HepG2 (cell line): ENCODE data around the gene TRPM5. TPM values are rescaled to one million over a fixed set of nuclear protein-coding genes. Genes with fewer than 3 reads are reported as not detected.

Source experiments
- ATAC-seq: fragments of 200-7000 bp; cut with Tn5 transposase; 3 replicates; pipeline ENCODE4 v1.9.1; 2020; ENCODE audit warnings: mild to moderate bottlenecking, moderate library complexity
- BruUV-seq: library from RNA; stranded (reverse); fragments of 400-500 nt; replicated peaks from 2 replicates; lab custom pipeline; 2021; lab: Mats Ljungman, UMichigan
- CTCF ChIA-PET: fragments of 300-600 bp; formaldehyde crosslinking; extraction: SDS; loops from one replicate; lab custom pipeline; 2021; ENCODE audit warnings: low total read pairs, inconsistent platforms, low intra/inter-chr PET ratio; lab: Yijun Ruan, JAX
- POLR2A ChIA-PET: fragments of 350-600 bp; sonication (Branson Sonifier 250); formaldehyde crosslinking; loops from one replicate; lab custom pipeline; 2020; ENCODE audit warnings: antibody characterized with exemption, inconsistent platforms; lab: Yijun Ruan, JAX
- DNase-seq: peaks from one replicate; pipeline ENCODE4 v3.0.0-alpha.2; 2015; ENCODE audit warnings: low spot score
- FAIRE-seq: peaks from 3 replicates; lab custom pipeline; 2011; peaks lifted over from hg19 to GRCh38; lab: Jason Lieb, UNC
- H2AFZ ChIP-seq: one replicate; pipeline ENCODE4 v1.6.1; 2011; ENCODE audit warnings: low read length, inconsistent platforms
- H3K27ac ChIP-seq: fragments of 300-600 bp; 3 replicates; pipeline ENCODE4 v1.8.0; 2011; ENCODE audit warnings: mixed run types, mild to moderate bottlenecking, mixed read lengths, low read length, inconsistent platforms; ENCODE audit not compliant: insufficient read depth; ENCODE audit errors: extremely low read length
- H3K27me3 ChIP-seq, 2 experiments: fragments of 200-600 bp in 1 of 2; 2 replicates in 1 of 2; 3 replicates in 1 of 2; pipeline versions ENCODE4 v1.6.0 to v1.8.0; 2011; ENCODE audit warnings: low read length in 2 of 2, mild to moderate bottlenecking in 2 of 2, moderate library complexity in 2 of 2, inconsistent platforms in 1 of 2; ENCODE audit not compliant: insufficient read depth in 2 of 2, control insufficient read depth in 1 of 2
- H3K36me3 ChIP-seq, 2 experiments: fragments of 200-600 bp in 1 of 2; replicated peaks in 1 of 2; 2 replicates in 1 of 2; 3 replicates in 1 of 2; pipeline versions ENCODE4 v1.5.1 to v1.8.0; 2011; ENCODE audit warnings: low read length in 2 of 2, inconsistent platforms in 1 of 2; ENCODE audit not compliant: insufficient read depth in 2 of 2, control insufficient read depth in 1 of 2
- H3K4me1 ChIP-seq: 2 replicates; pipeline ENCODE4 v1.5.1; 2012; ENCODE audit warnings: low read length, inconsistent platforms; ENCODE audit not compliant: insufficient read depth
- H3K4me2 ChIP-seq: 2 replicates; pipeline ENCODE4 v1.6.0; 2011; ENCODE audit warnings: low read depth, low read length, inconsistent platforms
- H3K4me3 ChIP-seq, 3 experiments: fragments of 200-600 bp in 1 of 3; sonication (generic), shearing (Covaris generic) in 1 of 3; replicated peaks in 1 of 3; 2 replicates each; pipeline ENCODE4 v1.5.1; 2011 to 2016; ENCODE audit warnings: low read length in 3 of 3, inconsistent platforms in 2 of 3, low read depth in 2 of 3, mild to moderate bottlenecking in 2 of 3, control low read depth in 1 of 3, mixed read lengths in 1 of 3; ENCODE audit not compliant: insufficient read depth in 1 of 3
- H3K79me2 ChIP-seq: one replicate; pipeline ENCODE4 v1.6.1; 2011; ENCODE audit warnings: low read length, inconsistent platforms; ENCODE audit not compliant: insufficient read depth
- H3K9ac ChIP-seq: 2 replicates; pipeline ENCODE4 v1.6.0; 2011; ENCODE audit warnings: mild to moderate bottlenecking, low read depth, low read length, inconsistent platforms; ENCODE audit not compliant: insufficient read depth
- H3K9me3 ChIP-seq: 2 replicates; pipeline ENCODE4 v1.5.1; 2012; ENCODE audit warnings: mild to moderate bottlenecking, low read length
- H4K20me1 ChIP-seq: 2 replicates; pipeline ENCODE4 v1.6.0; 2011; ENCODE audit warnings: inconsistent platforms, mild to moderate bottlenecking, low read length, moderate library complexity; ENCODE audit not compliant: insufficient read depth
- ARID3A ChIP-seq: IDR thresholded peaks from 2 replicates; pipeline ENCODE4 v1.6.1; 2012; ENCODE audit warnings: low read depth, low read length, improper control_type of control experiment
- NCOA2 ChIP-seq: sonication (generic); formaldehyde crosslinking; IDR thresholded peaks from 2 replicates; pipeline ENCODE4 v1.8.0; 2022; ENCODE audit warnings: inconsistent platforms
- ZNF350 ChIP-seq: sonication (generic); formaldehyde crosslinking; IDR thresholded peaks from 2 replicates; pipeline ENCODE4 v1.4.0; 2020; ENCODE audit warnings: mild to moderate bottlenecking, low read depth, missing genetic modification reagents, borderline replicate concordance
- ZNF7 ChIP-seq: IDR thresholded peaks from 2 replicates; pipeline ENCODE4 v1.6.1; 2016; ENCODE audit warnings: missing biosample characterization, missing genetic modification reagents
- ZSCAN9 ChIP-seq: IDR thresholded peaks from 2 replicates; pipeline ENCODE4 v1.6.1; 2016; ENCODE audit warnings: borderline replicate concordance
- ZXDC ChIP-seq: sonication (generic); formaldehyde crosslinking; IDR thresholded peaks from 2 replicates; pipeline ENCODE4 v1.5.0; 2020; ENCODE audit warnings: mild to moderate bottlenecking, missing genetic modification reagents
- WGBS: methylation state at CpG from one replicate; pipeline ENCODE4 v1.1.6; 2017; ENCODE audit warnings: low lambda C conversion rate; 5-methylcytosine and 5-hydroxymethylcytosine counted together
- in situ Hi-C: cut with HindIII; loops from 2 replicates; pipeline ENCODE4 v1.10.0; 2017; ENCODE audit warnings: low pct_unique_long_range_greater_than_20kb; ENCODE audit not compliant: extremely low pct_ligation_motif_present
- intact Hi-C: fragments of 100-400 bp; cut with micrococcal nuclease; formaldehyde crosslinking; loops from one replicate; pipeline ENCODE4 v1.10.0; 2022; ENCODE audit not compliant: unreplicated experiment
- polyA plus RNA-seq, 8 experiments: library from polyadenylated mRNA; depleted of rRNA in 3 of 8; stranded (reverse) in 7 of 8; unstranded in 1 of 8; fragments of >200 nt; fragmentation: Illumina TruSeq in 4 of 8; extraction: Trizol in 4 of 8; gene quantifications; 2 replicates each; pipeline versions ENCODE4 v1.2.1 to v1.2.3, GENCODE V29; 2011 to 2016; ENCODE audit warnings: low read depth in 4 of 8, missing spikeins in 1 of 8, mixed read lengths in 1 of 8; ENCODE audit not compliant: insufficient read depth in 1 of 8
- total RNA-seq, 5 experiments: library from RNA; depleted of rRNA; stranded (reverse); fragments of >200 nt; fragmentation: Illumina TruSeq; extraction: Trizol; gene quantifications; 2 replicates each; pipeline ENCODE4 v1.2.3, GENCODE V29; 2016; ENCODE audit warnings: low read depth in 1 of 5

The TRPM5 gene
- total and polyA plus RNA-seq, 2 of the 13 experiments (the other 11 are each of a cell fraction or from before 2014, with no cell fraction given) = 0.12 TPM; not detected in 1

- no peaks in the 10 kb centered on the region for H3K36me3 ChIP-seq
- no peak overlapping the region for H2AFZ ChIP-seq
- no TSS peak for BruUV-seq
- 13% methylated on average over 3 of the region's 17 CpGs for WGBS
- no peaks in the 10 kb centered on the region for H4K20me1 ChIP-seq
- TF ChIP-seq ZNF7 (CRISPR knock-in tag) (no peak), ARID3A (no peak), ZSCAN9 (CRISPR knock-in tag) (no peak), NCOA2 (CRISPR knock-in tag) (no peak), ZXDC (CRISPR knock-in tag) (no peak), ZNF350 (no peak)
- CTCF ChIA-PET = interaction anchor here (1.4 to 3.6 kb wide), 3 partner anchors 111 to 117 kb away, joined by 3 to 87 read pairs (median 4); no protein-coding TSS in a partner anchor
- H3K9ac ChIP-seq = no peak overlapping the region
- no peak for FAIRE-seq
- intact Hi-C loops = loop anchor here (5.0 kb wide), 1 partner anchor 225 kb away; no protein-coding TSS in a partner anchor
- H3K27me3 ChIP-seq = peaks cover 14 to 48% of the 10 kb centered on the region in 2 experiments
- H3K4me1 ChIP-seq = peaks cover 16% of the 10 kb centered on the region; the same call in 1 of the 2 replicates
- no peak overlapping the region for H3K4me2 ChIP-seq
- no peaks in the 10 kb centered on the region for H3K9me3 ChIP-seq
- no peaks in the 10 kb centered on the region for H3K79me2 ChIP-seq
- no peak for ATAC-seq
- in situ Hi-C loops = loop anchor here (10.0 kb wide), 1 partner anchor 273 kb away; the partner anchor contains the start of gene KCNQ1OT1
- POLR2A ChIA-PET = interaction anchor here (0.6 kb wide), 1 partner anchor 482 kb away, joined by 4 read pairs; no protein-coding TSS in a partner anchor
- DNase-seq = no peak
- no peak overlapping the region for H3K4me3 ChIP-seq
- H3K27ac ChIP-seq = no peak overlapping the region
Measured at GRCh38 chr11:2421996-2422395, 22.3 kb downstream of the TRPM5 start.
